COLO829 (cell line): ENCODE results near the gene IL11.
A peak's percentile ranks its signal among the peaks of the same experiment; 100 is the strongest.

ENCODE experiments used
- DNase-seq: peaks from one replicate; pipeline ENCODE4 v3.0.0; 2012; ENCODE audit warnings: low spot score

The IL11 gene

GRCh38 chr19:55324662-55325061, 45.6 kb downstream of the IL11 start:
- DNase-seq, result no peak

GRCh38 chr19:55322204-55322885, 47.9 kb downstream of the IL11 start:
- no peak for DNase-seq

GRCh38 chr19:55321466-55322137, 48.7 kb downstream of the IL11 start:
- no peak for DNase-seq

- no peak for DNase-seq
Measured at GRCh38 chr19:55320844-55321419, 49.3 kb downstream of the IL11 start.

GRCh38 chr19:55319785-55320184, 50.5 kb downstream of the IL11 start:
- DNase-seq, result peak; percentile 58

GRCh38 chr19:55316646-55317045, 53.6 kb downstream of the IL11 start:
- DNase-seq, result no peak

- no peak for DNase-seq
Measured at GRCh38 chr19:55315956-55316525, 54.2 kb downstream of the IL11 start.

GRCh38 chr19:55314396-55314795, 55.9 kb downstream of the IL11 start:
- DNase-seq, result no peak
